Uterus (tissue), 2 donors: ENCODE data around the gene MRGPRF.

Experiments
- POLR2A ChIP-seq, 2 donors: fragments of 450-650 bp; IDR thresholded peaks; one replicate each; pipeline ENCODE4 v1.6.1; 2016; ENCODE audit warnings: antibody characterized with exemption in 2 of 2, mild to moderate bottlenecking in 1 of 2, moderate library complexity in 1 of 2
- TF ChIP-seq, protein P1 (sequence below), 4 experiments: fragments of 200-600 bp in 2 of 4; fragments of 450-650 bp in 2 of 4; sonication (generic) in 2 of 4; IDR thresholded peaks; one replicate each; pipeline ENCODE4 v1.5.1; 2016 to 2019; ENCODE audit warnings: antibody characterized with exemption in 4 of 4, mild to moderate bottlenecking in 2 of 4, moderate library complexity in 1 of 4

DNA sequence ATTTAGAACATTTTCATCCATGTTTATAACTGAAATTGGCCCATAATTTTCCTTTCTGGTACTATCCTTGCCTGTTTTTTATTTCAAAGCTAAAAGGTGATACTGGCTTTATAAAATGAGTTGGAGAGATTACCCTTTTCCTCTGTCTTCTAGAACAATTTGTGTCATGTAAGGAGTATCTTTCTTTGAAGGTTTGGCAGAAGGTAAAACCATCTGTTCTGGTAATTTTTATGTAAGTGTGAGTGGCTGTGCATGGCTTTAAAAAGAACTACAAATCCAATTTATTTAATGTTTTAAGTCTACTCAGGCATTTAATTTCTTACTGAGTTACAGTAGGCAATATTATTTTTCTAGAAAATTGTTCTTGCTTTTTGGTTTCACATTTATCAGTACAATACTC lies 24.6 kb downstream of the MRGPRF start:
- TF ChIP-seq, protein P1, sequence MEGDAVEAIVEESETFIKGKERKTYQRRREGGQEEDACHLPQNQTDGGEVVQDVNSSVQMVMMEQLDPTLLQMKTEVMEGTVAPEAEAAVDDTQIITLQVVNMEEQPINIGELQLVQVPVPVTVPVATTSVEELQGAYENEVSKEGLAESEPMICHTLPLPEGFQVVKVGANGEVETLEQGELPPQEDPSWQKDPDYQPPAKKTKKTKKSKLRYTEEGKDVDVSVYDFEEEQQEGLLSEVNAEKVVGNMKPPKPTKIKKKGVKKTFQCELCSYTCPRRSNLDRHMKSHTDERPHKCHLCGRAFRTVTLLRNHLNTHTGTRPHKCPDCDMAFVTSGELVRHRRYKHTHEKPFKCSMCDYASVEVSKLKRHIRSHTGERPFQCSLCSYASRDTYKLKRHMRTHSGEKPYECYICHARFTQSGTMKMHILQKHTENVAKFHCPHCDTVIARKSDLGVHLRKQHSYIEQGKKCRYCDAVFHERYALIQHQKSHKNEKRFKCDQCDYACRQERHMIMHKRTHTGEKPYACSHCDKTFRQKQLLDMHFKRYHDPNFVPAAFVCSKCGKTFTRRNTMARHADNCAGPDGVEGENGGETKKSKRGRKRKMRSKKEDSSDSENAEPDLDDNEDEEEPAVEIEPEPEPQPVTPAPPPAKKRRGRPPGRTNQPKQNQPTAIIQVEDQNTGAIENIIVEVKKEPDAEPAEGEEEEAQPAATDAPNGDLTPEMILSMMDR (IDR thresholded peaks at IDR 0.05), result no peak
- TF ChIP-seq POLR2A (IDR thresholded peaks at IDR 0.05), result no peak
